ENCODE data around the gene RPRML. TPM values are rescaled to one million over a fixed set of nuclear protein-coding genes. Genes with fewer than 3 reads are reported as not detected.
"Not testable (repeated sequence)": the region's sequence is repeated elsewhere in the genome, so short reads cannot be mapped to it uniquely, and the experiment has no call there.

RPRML gene
- total RNA-seq, 8 experiments from 2014 or later = 0.18 to 1.1 (median 0.52) TPM; not detected in 2

- WGBS, 10 experiments = 58 to 100% (median 90%) methylated on average over 1 to 4 of the region's 10 CpGs; no CpG with 5 or more reads in 3 of the 10 experiments
Observed at GRCh38 chr17:46971647-46972300, 7.3 kb downstream of the RPRML start.

GRCh38 chr17:46968896-46969295, 10.2 kb downstream of the RPRML start:
- in situ Hi-C loops (cut with MboI; ENCODE audit: low pct_unique_long_range_greater_than_20kb in 2 of 9, low sequenced_read_pairs in 9 of 9, unreplicated experiment in 9 of 9) = no loop called here
- ATAC-seq (replicated peaks in 6 of 8) = no peak
- no peak overlapping the region for H3K27ac ChIP-seq
- no peaks in the 10 kb centered on the region for H3K4me1 ChIP-seq (replicated peaks in 1 of 2)
- H3K4me3 ChIP-seq = no peak overlapping the region
- WGBS, 10 experiments = 62 to 100% (median 95%) methylated on average over 2 to 5 of the region's 8 CpGs; no CpG with 5 or more reads in 5 of the 10 experiments

More at GRCh38 chr17:46971647-46972300, 7.3 kb downstream of the RPRML start:
- no peak overlapping the region for H3K27ac ChIP-seq
- in situ Hi-C loops (cut with MboI; ENCODE audit: low pct_unique_long_range_greater_than_20kb in 2 of 9, low sequenced_read_pairs in 9 of 9, unreplicated experiment in 9 of 9) = no loop called here
- peak in 1 of 8 experiments; percentile 25 for ATAC-seq (replicated peaks in 6 of 8)
- no peaks in the 10 kb centered on the region for H3K4me1 ChIP-seq (replicated peaks in 1 of 2)
- no peak overlapping the region for H3K4me3 ChIP-seq

GRCh38 chr17:46968224-46968834, 10.7 kb downstream of the RPRML start:
- peak in 2 of 8 experiments; percentile 3 to 13 for ATAC-seq (replicated peaks in 6 of 8)
- no peak overlapping the region for H3K27ac ChIP-seq
- no peak overlapping the region for H3K4me3 ChIP-seq
- H3K4me1 ChIP-seq (replicated peaks in 1 of 2) = no peaks in the 10 kb centered on the region
- in situ Hi-C loops (cut with MboI; ENCODE audit: low pct_unique_long_range_greater_than_20kb in 2 of 9, low sequenced_read_pairs in 9 of 9, unreplicated experiment in 9 of 9) = no loop called here
- 10 to 100% (median 70%) methylated on average over 1 to 3 of the region's 6 CpGs; no CpG with 5 or more reads in 3 of the 10 experiments for WGBS, 10 experiments

GRCh38 chr17:46964315-46965265, 14.5 kb downstream of the RPRML start:
- H3K27ac ChIP-seq = no peak overlapping the region
- no peaks in the 10 kb centered on the region for H3K4me1 ChIP-seq (replicated peaks in 1 of 2)
- in situ Hi-C loops (cut with MboI; ENCODE audit: low pct_unique_long_range_greater_than_20kb in 2 of 9, low sequenced_read_pairs in 9 of 9, unreplicated experiment in 9 of 9) = no loop called here
- WGBS, 10 experiments = 30 to 88% (median 78%) methylated on average over 1 to 9 of the region's 9 CpGs; no CpG with 5 or more reads in 2 of the 10 experiments
- no peak overlapping the region for H3K4me3 ChIP-seq
- peak in 3 of 8 experiments; percentile 48 to 59 (median 57) for ATAC-seq (replicated peaks in 6 of 8)

GRCh38 chr17:46963571-46963970, 15.5 kb downstream of the RPRML start:
- WGBS, 10 experiments = 0 to 100% (median 100%) methylated on average over 1 to 2 of the region's 2 CpGs; no CpG with 5 or more reads in 5 of the 10 experiments
- in situ Hi-C loops (cut with MboI; ENCODE audit: low pct_unique_long_range_greater_than_20kb in 2 of 9, low sequenced_read_pairs in 9 of 9, unreplicated experiment in 9 of 9) = no loop called here
- Histone ChIP-seq H3K4me1 (replicated peaks in 1 of 2) (no peaks in the 10 kb centered on the region), H3K4me3 (no peak overlapping the region), H3K27ac (no peak overlapping the region)
- ATAC-seq (replicated peaks in 6 of 8) = no peak

GRCh38 chr17:46962374-46962790, 16.7 kb downstream of the RPRML start:
- in situ Hi-C loops (cut with MboI; ENCODE audit: low pct_unique_long_range_greater_than_20kb in 2 of 9, low sequenced_read_pairs in 9 of 9, unreplicated experiment in 9 of 9) = no loop called here
- no peak overlapping the region for H3K27ac ChIP-seq
- no peak overlapping the region for H3K4me3 ChIP-seq
- H3K4me1 ChIP-seq (replicated peaks in 1 of 2) = peaks cover 0 to 9% of the 10 kb centered on the region in 2 donors
- WGBS, 10 experiments = 0 to 17% (median 11%) methylated on average over 1 of the region's 1 CpG; no CpG with 5 or more reads in 4 of the 10 experiments
- no peak for ATAC-seq (replicated peaks in 6 of 8)

GRCh38 chr17:46960152-46960551, 18.9 kb downstream of the RPRML start:
- no peak overlapping the region for H3K4me3 ChIP-seq
- H3K4me1 ChIP-seq (replicated peaks in 1 of 2) = peaks cover 0 to 9% of the 10 kb centered on the region in 2 donors
- 0 to 86% (median 8%) methylated on average over 1 to 2 of the region's 2 CpGs; no CpG with 5 or more reads in 1 of the 10 experiments for WGBS, 10 experiments
- in situ Hi-C loops (cut with MboI; ENCODE audit: low pct_unique_long_range_greater_than_20kb in 2 of 9, low sequenced_read_pairs in 9 of 9, unreplicated experiment in 9 of 9) = no loop called here
- no peak for ATAC-seq (replicated peaks in 6 of 8)
- H3K27ac ChIP-seq = no peak overlapping the region

GRCh38 chr17:46958041-46958591, 20.9 kb downstream of the RPRML start:
- peak in 1 of 8 experiments; percentile 20 for ATAC-seq (replicated peaks in 6 of 8)
- Histone ChIP-seq H3K4me1 (replicated peaks in 1 of 2) (peaks cover 0 to 9% of the 10 kb centered on the region in 2 donors), H3K27ac (no peak overlapping the region), H3K4me3 (no peak overlapping the region)
- in situ Hi-C loops (cut with MboI; ENCODE audit: low pct_unique_long_range_greater_than_20kb in 2 of 9, low sequenced_read_pairs in 9 of 9, unreplicated experiment in 9 of 9) = no loop called here
- 0 to 52% (median 38%) methylated on average over 1 to 6 of the region's 8 CpGs; no CpG with 5 or more reads in 4 of the 10 experiments for WGBS, 10 experiments

- WGBS, 10 experiments = no CpG with 5 or more reads among the region's 4 CpGs
Observed at GRCh38 chr17:46953191-46953590, 25.9 kb downstream of the RPRML start.

GRCh38 chr17:46952115-46952514, 26.9 kb downstream of the RPRML start:
- no peak overlapping the region for H3K4me3 ChIP-seq
- 42 to 100% (median 81%) methylated on average over 1 to 7 of the region's 9 CpGs; no CpG with 5 or more reads in 4 of the 10 experiments for whole genome bisulfite sequencing, 10 experiments
- H3K27ac ChIP-seq = no peak overlapping the region
- in situ Hi-C loops (cut with MboI; ENCODE audit: low pct_unique_long_range_greater_than_20kb in 2 of 9, low sequenced_read_pairs in 9 of 9, unreplicated experiment in 9 of 9) = no loop called here
- ATAC-seq (replicated peaks in 6 of 8) = no peak
- no peaks in the 10 kb centered on the region for H3K4me1 ChIP-seq (replicated peaks in 1 of 2)

More at GRCh38 chr17:46953191-46953590, 25.9 kb downstream of the RPRML start:
- in situ Hi-C loops (cut with MboI; ENCODE audit: low pct_unique_long_range_greater_than_20kb in 2 of 9, low sequenced_read_pairs in 9 of 9, unreplicated experiment in 9 of 9); ATAC-seq (replicated peaks in 6 of 8); H3K27ac ChIP-seq; H3K4me1 ChIP-seq (replicated peaks in 1 of 2); H3K4me3 ChIP-seq: not testable (repeated sequence)

- H3K27ac ChIP-seq = no peak overlapping the region
- H3K4me1 ChIP-seq (replicated peaks in 1 of 2) = no peaks in the 10 kb centered on the region
- H3K4me3 ChIP-seq = no peak overlapping the region
- ATAC-seq (replicated peaks in 6 of 8) = no peak
- WGBS, 10 experiments = 0 to 91% (median 48%) methylated on average over 2 to 5 of the region's 5 CpGs; no CpG with 5 or more reads in 2 of the 10 experiments
- in situ Hi-C loops (cut with MboI; ENCODE audit: low pct_unique_long_range_greater_than_20kb in 2 of 9, low sequenced_read_pairs in 9 of 9, unreplicated experiment in 9 of 9) = no loop called here
Observed at GRCh38 chr17:46951706-46952105, 27.3 kb downstream of the RPRML start.

- ATAC-seq (replicated peaks in 6 of 8) = peak in 5 of 8 experiments; percentile 17 to 39 (median 36)
- no peak overlapping the region for H3K4me3 ChIP-seq
- WGBS, 10 experiments = 89% methylated on average over 6 of the region's 16 CpGs; no CpG with 5 or more reads in 9 of the 10 experiments
- peaks cover 0 to under 1% of the 10 kb centered on the region in 2 donors for H3K4me1 ChIP-seq (replicated peaks in 1 of 2)
- no peak overlapping the region for H3K27ac ChIP-seq
- in situ Hi-C loops (cut with MboI; ENCODE audit: low pct_unique_long_range_greater_than_20kb in 2 of 9, low sequenced_read_pairs in 9 of 9, unreplicated experiment in 9 of 9) = no loop called here
Observed at GRCh38 chr17:46950997-46951621, 27.9 kb downstream of the RPRML start.

Measured in motor neuron (in vitro differentiated cells).